Muscle layer of colon (tissue), 2 donors: Measurements from ENCODE around the gene LHX3.

ENCODE experiments used
- H3K27ac ChIP-seq: one replicate; pipeline ENCODE4 v1.7.0; 2013; ENCODE audit warnings: low read depth, mild to moderate bottlenecking, low read length, moderate library complexity
- H3K27me3 ChIP-seq, 2 donors: one replicate each; pipeline ENCODE4 v1.7.0; 2013; ENCODE audit warnings: low read length in 2 of 2, mild to moderate bottlenecking in 2 of 2; ENCODE audit not compliant: insufficient read depth in 2 of 2, control insufficient read depth in 1 of 2
- H3K36me3 ChIP-seq: one replicate; pipeline ENCODE4 v1.7.0; 2013; ENCODE audit warnings: mild to moderate bottlenecking, low read length; ENCODE audit not compliant: insufficient read depth
- H3K4me1 ChIP-seq: one replicate; pipeline ENCODE4 v1.7.0; 2013; ENCODE audit warnings: mild to moderate bottlenecking, low read length; ENCODE audit not compliant: insufficient read depth
- H3K4me3 ChIP-seq, 2 donors: one replicate each; pipeline ENCODE4 v1.7.0; 2013; ENCODE audit warnings: low read length in 2 of 2, low read depth in 1 of 2, mild to moderate bottlenecking in 1 of 2, moderate library complexity in 1 of 2
- H3K9ac ChIP-seq: one replicate; pipeline ENCODE4 v1.7.0; 2013; ENCODE audit warnings: low read length
- H3K9me3 ChIP-seq: one replicate; pipeline ENCODE4 v1.7.0; 2013; ENCODE audit warnings: mild to moderate bottlenecking, low read length
- donor health status: abdominal sarcoma.
- donor health status: Adenocarcinoma of cecum.

Gene LHX3

DNA sequence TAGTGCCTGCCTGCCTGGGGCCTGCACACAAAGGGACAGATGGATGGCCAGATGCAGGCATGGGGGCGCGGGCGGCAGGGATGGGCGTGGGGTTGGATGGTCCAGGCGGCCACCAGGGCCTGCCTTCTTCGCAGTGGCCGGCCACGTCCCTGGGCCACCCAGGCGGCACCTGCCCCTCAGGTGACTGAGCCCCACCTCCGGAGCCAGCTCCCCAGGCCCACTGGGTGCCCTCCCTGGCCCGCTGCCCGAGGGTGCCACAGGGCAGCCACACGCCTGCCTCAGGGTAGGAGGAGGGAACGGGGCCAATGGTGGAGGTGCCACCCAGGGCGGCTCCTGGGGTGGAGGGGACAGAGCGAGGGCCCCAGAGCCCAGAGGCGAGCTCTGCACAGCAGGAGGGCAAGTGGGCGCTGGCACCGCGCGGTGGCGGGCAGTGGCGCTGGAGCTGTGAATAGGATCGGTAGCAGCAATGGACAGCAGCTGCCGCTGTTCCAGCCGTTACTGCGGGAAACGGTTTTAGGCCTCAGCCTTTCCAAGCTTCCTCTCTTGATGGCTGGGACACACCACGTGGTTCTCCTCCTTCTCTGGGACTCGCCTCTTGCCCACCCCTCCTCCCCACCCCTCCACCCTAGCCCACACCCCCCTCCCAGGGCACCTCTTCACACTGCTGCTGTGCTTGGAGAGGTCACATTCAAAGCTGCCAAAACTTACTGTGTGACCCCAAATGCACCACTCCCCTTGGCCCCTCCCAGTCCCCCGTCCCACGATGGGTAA, 19.1 kb downstream of the LHX3 start:
- Histone ChIP-seq H3K4me3 (no peak overlapping the region), H3K9ac (no peak overlapping the region), H3K27me3 (peaks cover 5 to 48% of the 10 kb centered on the region in 2 donors), H3K9me3 (no peaks in the 10 kb centered on the region), H3K27ac (no peak overlapping the region), H3K4me1 (no peaks in the 10 kb centered on the region), H3K36me3 (no peaks in the 10 kb centered on the region)

DNA sequence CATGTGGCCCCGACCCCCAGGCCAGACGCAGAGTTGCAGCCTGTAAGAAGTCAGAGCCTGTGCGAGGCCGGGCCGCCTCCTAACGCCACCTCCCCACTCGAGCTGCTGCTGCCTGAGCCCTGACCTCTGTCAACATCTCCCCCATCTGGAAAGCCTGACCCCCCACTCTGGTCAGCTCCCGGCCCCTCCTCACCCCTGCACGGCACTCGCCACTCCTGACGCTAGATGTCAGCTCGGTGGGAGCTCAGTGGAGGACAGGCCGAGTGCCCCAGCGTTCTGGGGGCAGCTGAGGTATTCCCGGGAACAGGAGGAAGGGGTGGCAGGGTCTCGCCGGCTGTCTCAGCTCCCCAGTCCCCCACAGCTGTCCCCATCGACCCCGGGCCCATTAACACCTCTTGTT, 19.9 kb downstream of the LHX3 start:
- Histone ChIP-seq H3K36me3 (no peaks in the 10 kb centered on the region), H3K27me3 (peaks cover 4 to 41% of the 10 kb centered on the region in 2 donors), H3K4me3 (no peak overlapping the region), H3K9me3 (no peaks in the 10 kb centered on the region), H3K4me1 (no peaks in the 10 kb centered on the region), H3K27ac (no peak overlapping the region), H3K9ac (no peak overlapping the region)

DNA sequence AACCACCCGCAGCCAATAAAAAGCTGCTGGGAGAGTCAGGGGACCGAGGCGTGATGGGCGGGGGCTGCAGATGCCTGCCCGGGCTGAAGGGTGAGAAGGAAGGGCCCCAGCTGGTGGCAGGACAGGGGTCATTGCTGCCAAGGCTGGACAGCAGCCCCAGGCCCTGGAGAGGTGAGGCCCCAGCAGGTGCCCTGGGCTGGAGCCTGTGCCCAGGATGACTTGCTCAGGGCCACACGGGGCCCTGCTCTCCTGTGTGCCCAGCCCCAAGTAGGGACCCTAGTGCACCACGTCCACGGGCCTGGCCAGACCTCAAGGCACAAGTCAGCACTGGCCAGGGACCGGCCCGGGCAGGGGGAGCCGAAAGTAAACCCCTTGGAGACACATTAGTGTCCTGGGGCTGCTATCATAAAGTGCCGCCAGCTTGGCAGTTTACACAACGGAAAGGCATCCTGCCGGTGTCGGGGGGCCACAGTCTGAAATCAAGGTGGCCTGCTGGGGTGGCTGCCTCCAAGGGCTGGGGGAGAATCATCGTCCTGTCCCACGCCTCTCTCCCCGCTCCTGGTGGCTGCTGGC, 22.0 kb downstream of the LHX3 start:
- Histone ChIP-seq H3K36me3 (no peaks in the 10 kb centered on the region), H3K9me3 (no peaks in the 10 kb centered on the region), H3K9ac (no peak overlapping the region), H3K27me3 (peaks cover 4 to 33% of the 10 kb centered on the region in 2 donors), H3K4me3 (no peak overlapping the region), H3K4me1 (no peaks in the 10 kb centered on the region), H3K27ac (no peak overlapping the region)

DNA sequence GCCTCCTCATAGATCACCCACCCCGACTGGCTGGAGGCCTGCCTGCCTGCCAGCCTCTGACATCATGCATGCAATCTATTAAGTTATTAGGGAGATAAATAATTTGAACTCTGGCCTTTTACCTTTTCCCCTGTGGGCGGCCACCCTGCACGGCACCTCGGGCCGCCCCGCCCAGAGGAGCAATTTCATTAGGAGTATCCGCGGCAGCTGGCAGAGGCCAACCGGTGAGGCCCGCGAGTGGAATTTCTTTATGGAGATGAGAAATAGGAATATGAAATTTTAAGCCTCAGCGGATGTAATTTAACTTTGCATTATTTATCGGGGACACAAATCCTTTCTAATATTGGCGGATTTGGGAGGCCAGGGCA, 22.5 kb downstream of the LHX3 start:
- H3K27me3 ChIP-seq, result peaks cover 4 to 30% of the 10 kb centered on the region in 2 donors
- H3K9ac ChIP-seq, result no peak overlapping the region
- H3K36me3 ChIP-seq, result no peaks in the 10 kb centered on the region
- no peak overlapping the region for H3K4me3 ChIP-seq
- no peak overlapping the region for H3K27ac ChIP-seq
- H3K4me1 ChIP-seq, result no peaks in the 10 kb centered on the region
- H3K9me3 ChIP-seq, result no peaks in the 10 kb centered on the region

DNA sequence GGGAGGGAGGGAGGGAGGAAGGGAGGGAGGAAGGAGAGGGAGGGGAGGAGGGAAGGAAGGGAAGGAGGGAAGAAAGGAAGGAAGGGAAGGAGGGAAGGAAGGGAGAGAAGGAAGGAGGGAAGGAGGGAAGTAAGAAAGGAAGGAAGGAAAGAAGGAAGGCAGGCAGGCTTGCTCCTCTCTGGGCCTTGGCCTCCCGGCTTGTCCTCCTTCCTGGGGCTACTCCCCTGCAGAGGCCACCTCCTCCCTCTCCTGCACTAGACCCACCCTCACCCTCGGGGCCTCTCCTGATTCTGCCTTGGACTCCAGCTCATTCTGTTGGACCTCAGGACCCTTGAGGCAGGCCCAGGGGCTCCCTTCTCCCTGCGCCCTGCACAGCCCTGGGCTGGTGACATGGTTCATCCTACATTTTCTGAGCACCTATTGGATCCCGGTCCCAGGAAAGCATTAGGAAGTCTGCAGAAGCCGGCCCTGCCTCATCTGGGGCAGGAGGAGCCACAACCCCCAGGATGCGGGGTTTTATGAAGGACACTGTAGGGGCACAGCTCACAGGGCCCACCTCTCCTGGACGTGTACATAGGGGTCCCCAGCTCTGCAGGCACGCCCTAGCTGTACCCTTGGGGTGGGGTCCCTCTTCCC, 23.0 kb downstream of the LHX3 start:
- Histone ChIP-seq H3K27me3 (peaks cover 4 to 29% of the 10 kb centered on the region in 2 donors), H3K4me3 (no peak overlapping the region), H3K9me3 (no peaks in the 10 kb centered on the region), H3K27ac (no peak overlapping the region), H3K36me3 (no peaks in the 10 kb centered on the region), H3K9ac (no peak overlapping the region), H3K4me1 (no peaks in the 10 kb centered on the region)

DNA sequence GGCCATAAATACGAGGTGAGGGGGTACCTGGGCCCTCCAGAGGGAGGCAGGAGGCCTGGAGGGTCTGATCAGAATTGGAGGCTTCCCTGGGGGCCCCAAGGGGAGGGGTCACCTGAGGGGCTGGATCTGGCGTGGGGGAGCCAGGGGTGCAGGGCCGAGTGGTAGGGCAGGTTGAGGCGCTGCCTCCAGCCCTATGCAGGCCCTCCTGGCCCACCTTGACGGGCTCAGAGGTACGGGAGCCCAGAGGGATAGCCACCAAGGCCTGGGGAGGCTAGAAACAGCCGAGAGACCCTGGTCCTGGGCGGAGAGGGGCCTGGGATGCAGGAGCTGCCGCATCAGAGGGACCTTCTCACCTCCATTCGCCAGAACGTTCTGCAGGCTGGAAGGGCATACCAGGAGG, 24.3 kb downstream of the LHX3 start:
- Histone ChIP-seq H3K9me3 (no peaks in the 10 kb centered on the region), H3K4me3 (no peak overlapping the region), H3K27me3 (peaks cover 0 to 22% of the 10 kb centered on the region in 2 donors), H3K4me1 (no peaks in the 10 kb centered on the region), H3K27ac (no peak overlapping the region), H3K9ac (no peak overlapping the region), H3K36me3 (no peaks in the 10 kb centered on the region)

DNA sequence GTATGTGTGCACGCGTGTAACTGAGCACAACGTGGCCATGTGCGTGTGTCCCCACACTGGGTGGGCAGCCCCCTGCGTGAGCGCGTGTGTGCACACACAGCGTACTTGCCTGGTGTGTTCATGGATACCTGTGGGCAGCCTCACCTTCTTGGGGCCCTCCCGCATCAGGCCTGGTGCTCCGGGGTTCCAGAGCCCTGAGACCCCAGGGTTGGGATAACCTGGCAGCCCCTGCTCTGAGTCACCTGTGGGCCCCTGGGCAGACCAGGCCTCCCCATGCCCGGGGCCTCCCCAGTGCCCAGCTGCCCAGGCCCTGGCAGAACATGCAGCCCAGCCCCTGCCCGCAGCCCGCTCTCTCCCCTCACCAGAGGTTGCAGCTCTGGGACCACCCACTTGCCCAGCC, 25.2 kb downstream of the LHX3 start:
- H3K9ac ChIP-seq, result no peak overlapping the region
- no peak overlapping the region for H3K27ac ChIP-seq
- no peaks in the 10 kb centered on the region for H3K36me3 ChIP-seq
- no peak overlapping the region for H3K4me3 ChIP-seq
- H3K27me3 ChIP-seq, result peaks cover 0 to 15% of the 10 kb centered on the region in 2 donors
- H3K9me3 ChIP-seq, result no peaks in the 10 kb centered on the region
- H3K4me1 ChIP-seq, result no peaks in the 10 kb centered on the region

DNA sequence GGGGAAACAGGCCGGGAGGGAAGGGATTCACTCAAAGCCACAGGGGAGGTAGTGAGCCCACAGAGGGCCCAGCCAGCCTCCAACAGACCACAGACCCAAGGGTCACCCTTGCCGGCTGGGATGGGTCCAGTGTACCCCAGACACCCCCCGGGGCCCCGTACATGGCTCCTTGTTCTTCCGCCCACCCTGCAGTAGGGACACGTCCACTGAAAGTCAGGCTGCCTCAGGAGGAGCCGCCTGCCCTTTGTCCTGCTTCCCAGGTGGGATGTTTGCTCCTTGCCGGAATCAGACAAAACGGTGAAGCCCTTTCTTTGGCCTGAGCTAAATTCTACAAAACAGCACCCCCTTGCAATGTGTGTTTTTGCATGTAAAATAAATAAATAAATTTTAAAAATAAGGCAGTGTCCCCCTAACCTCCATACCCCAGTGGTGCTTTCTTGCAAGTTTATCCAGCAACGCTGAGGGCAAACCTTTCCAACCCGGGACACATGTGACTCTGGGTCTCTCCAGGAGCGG, 25.8 kb downstream of the LHX3 start:
- Histone ChIP-seq H3K27me3 (peaks cover 0 to 15% of the 10 kb centered on the region in 2 donors), H3K27ac (no peak overlapping the region), H3K9ac (no peak overlapping the region), H3K9me3 (no peaks in the 10 kb centered on the region), H3K36me3 (no peaks in the 10 kb centered on the region), H3K4me3 (no peak overlapping the region), H3K4me1 (no peaks in the 10 kb centered on the region)

DNA sequence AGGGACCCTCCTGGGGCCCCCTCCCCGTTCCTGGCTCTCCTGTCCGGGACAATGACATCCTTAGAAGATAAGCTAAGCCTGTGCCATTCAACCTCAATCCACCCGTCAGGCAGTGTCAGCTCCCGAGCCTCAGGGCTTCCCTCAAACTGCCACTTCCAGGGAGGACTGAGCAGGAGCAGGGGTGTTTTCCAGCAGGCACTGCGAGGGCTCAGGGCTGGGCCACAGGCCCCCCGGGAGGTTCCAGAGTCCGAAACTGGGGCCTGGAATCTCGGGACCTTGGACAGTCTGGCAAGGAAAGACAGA, 26.2 kb downstream of the LHX3 start:
- Histone ChIP-seq H3K9me3 (no peaks in the 10 kb centered on the region), H3K27ac (no peak overlapping the region), H3K27me3 (peaks cover 0 to 15% of the 10 kb centered on the region in 2 donors), H3K9ac (no peak overlapping the region), H3K36me3 (no peaks in the 10 kb centered on the region), H3K4me3 (no peak overlapping the region), H3K4me1 (no peaks in the 10 kb centered on the region)

DNA sequence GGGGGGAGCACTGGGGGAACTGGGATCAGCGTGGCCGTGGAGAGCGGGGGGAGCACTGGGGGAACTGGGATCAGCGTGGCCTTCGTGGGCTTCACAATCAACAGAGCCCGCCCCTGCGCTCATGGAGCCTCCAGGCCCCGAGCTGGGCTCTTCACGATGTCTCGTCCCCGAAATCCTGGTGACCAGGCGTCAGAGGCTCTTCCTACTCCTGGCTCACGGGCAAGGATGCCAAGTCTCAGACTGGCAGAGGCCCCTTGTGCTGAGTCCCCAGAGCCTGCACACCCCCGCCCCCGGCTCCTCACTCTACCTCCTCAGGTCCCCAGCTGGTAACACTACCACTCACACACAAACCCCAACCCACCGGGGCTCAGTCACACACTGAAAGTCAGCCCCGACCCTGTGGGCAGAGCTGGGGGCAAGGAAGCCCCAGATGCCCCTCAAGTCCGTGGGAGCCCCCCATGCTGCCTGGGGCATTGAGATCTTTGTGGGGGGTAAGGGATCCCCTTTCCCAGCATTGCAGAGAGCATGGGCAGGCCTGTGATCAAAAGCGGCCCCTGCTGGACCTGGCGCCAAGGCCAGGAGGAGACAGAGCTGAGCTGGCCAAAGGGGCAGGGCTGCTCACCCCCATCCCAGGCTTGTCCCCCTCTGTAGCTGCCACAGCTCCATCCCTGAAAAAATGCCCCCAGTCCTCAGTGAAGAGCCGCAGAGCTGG, 26.7 kb downstream of the LHX3 start:
- Histone ChIP-seq H3K9me3 (no peaks in the 10 kb centered on the region), H3K27ac (no peak overlapping the region), H3K4me1 (no peaks in the 10 kb centered on the region), H3K9ac (no peak overlapping the region), H3K4me3 (no peak overlapping the region), H3K36me3 (no peaks in the 10 kb centered on the region), H3K27me3 (peaks cover 0 to 15% of the 10 kb centered on the region in 2 donors)

DNA sequence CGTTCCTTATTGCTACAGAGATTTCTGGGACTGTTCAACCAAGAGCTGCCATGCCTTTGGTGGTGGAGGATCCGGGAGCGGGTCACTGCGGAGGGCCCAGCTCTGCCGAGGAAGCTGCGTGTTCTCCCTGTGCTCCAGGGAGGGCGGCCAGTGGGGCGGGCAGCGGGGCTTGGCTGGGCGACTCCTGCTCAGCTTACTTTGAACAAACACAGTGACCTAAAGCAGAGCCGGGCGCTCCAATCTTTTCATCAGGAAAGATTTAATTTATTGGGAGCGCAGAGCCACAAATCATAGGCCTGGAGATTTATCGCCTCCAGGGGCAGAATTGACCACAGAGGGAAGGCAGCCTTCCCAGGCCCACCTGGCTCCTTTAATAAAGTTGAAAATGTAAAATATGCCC, 27.7 kb downstream of the LHX3 start:
- no peaks in the 10 kb centered on the region for H3K36me3 ChIP-seq
- no peaks in the 10 kb centered on the region for H3K9me3 ChIP-seq
- H3K27me3 ChIP-seq, result peaks cover 0 to 7% of the 10 kb centered on the region in 2 donors
- no peak overlapping the region for H3K9ac ChIP-seq
- H3K27ac ChIP-seq, result no peak overlapping the region
- no peaks in the 10 kb centered on the region for H3K4me1 ChIP-seq
- no peak overlapping the region for H3K4me3 ChIP-seq
